Mucosa of rectum (tissue), 2 donors: ENCODE measurements around the gene SLC35G4.

Experiments
- H3K27ac ChIP-seq, 2 donors: one replicate each; pipeline ENCODE4 v1.7.0; 2013; ENCODE audit warnings: inconsistent platforms in 2 of 2, low read depth in 2 of 2, low read length in 2 of 2
- H3K27me3 ChIP-seq, 2 donors: one replicate each; pipeline ENCODE4 v1.7.0; 2013; ENCODE audit warnings: low read length in 2 of 2; ENCODE audit not compliant: control insufficient read depth in 2 of 2, insufficient read depth in 2 of 2
- H3K36me3 ChIP-seq, 2 donors: one replicate each; pipeline ENCODE4 v1.7.0; 2013; ENCODE audit warnings: low read length in 2 of 2; ENCODE audit not compliant: control insufficient read depth in 2 of 2, insufficient read depth in 2 of 2
- H3K4me1 ChIP-seq, 2 donors: one replicate each; pipeline ENCODE4 v1.7.0; 2013; ENCODE audit warnings: low read length in 2 of 2, mild to moderate bottlenecking in 1 of 2; ENCODE audit not compliant: control insufficient read depth in 2 of 2, insufficient read depth in 2 of 2
- H3K4me3 ChIP-seq, 2 donors: one replicate each; pipeline ENCODE4 v1.7.0; 2013; ENCODE audit warnings: low read length in 2 of 2
- H3K9ac ChIP-seq, 2 donors: one replicate each; pipeline ENCODE4 v1.7.0; 2013; ENCODE audit warnings: low read length in 2 of 2, low read depth in 1 of 2, mild to moderate bottlenecking in 1 of 2
- H3K9me3 ChIP-seq, 2 donors: one replicate each; pipeline ENCODE4 v1.7.0; 2013; ENCODE audit warnings: low read length in 2 of 2; ENCODE audit not compliant: control insufficient read depth in 2 of 2
- donor health status: healthy.
- donor health status: Normal muscosa, but diverticular disease.

SLC35G4 gene

DNA sequence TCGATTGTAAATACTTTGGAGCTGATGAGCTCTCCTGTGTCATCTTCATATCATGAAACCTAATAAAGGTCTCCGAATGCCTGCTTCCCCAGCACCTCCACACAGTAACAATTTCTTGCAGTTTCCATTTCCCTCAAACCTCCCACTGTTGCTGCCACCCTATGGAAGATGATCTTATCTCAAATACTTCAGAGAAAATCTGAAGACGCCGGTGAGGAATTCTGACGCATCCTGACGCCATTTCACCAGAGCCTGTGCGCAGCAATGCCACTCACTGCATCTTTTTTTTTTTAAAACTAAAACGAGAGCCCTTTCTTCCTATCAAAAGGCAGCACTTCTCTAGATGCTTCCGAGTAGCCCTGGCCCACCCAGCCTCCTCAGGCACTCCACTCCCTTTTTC, 47.8 kb downstream of the SLC35G4 start:
- H3K27ac ChIP-seq, result no peak overlapping the region
- no peaks in the 10 kb centered on the region for H3K9me3 ChIP-seq
- H3K27me3 ChIP-seq, result peaks cover 6 to 7% of the 10 kb centered on the region in 2 donors
- H3K4me1 ChIP-seq, result no peaks in the 10 kb centered on the region
- H3K9ac ChIP-seq, result no peak overlapping the region
- no peaks in the 10 kb centered on the region for H3K36me3 ChIP-seq
- H3K4me3 ChIP-seq, result no peak overlapping the region

GRCh38 chr18:11657554-11657953, 48.2 kb downstream of the SLC35G4 start:
- no peak overlapping the region for H3K27ac ChIP-seq
- no peak overlapping the region for H3K9ac ChIP-seq
- H3K27me3 ChIP-seq, result peaks cover 6 to 7% of the 10 kb centered on the region in 2 donors

GRCh38 chr18:11658019-11658418, 48.6 kb downstream of the SLC35G4 start:
- H3K36me3 ChIP-seq, result no peaks in the 10 kb centered on the region
- no peak overlapping the region for H3K27ac ChIP-seq
- H3K9ac ChIP-seq, result no peak overlapping the region
- H3K4me3 ChIP-seq, result no peak overlapping the region
- no peaks in the 10 kb centered on the region for H3K9me3 ChIP-seq
- no peaks in the 10 kb centered on the region for H3K4me1 ChIP-seq
- H3K27me3 ChIP-seq, result peaks cover 6 to 7% of the 10 kb centered on the region in 2 donors

More at GRCh38 chr18:11657554-11657953, 48.2 kb downstream of the SLC35G4 start:
- Histone ChIP-seq H3K4me1 (no peaks in the 10 kb centered on the region), H3K4me3 (no peak overlapping the region), H3K36me3 (no peaks in the 10 kb centered on the region), H3K9me3 (no peaks in the 10 kb centered on the region)

- Histone ChIP-seq H3K9me3 (no peaks in the 10 kb centered on the region), H3K4me3 (no peak overlapping the region), H3K27ac (no peak overlapping the region), H3K9ac (no peak overlapping the region), H3K36me3 (no peaks in the 10 kb centered on the region), H3K4me1 (no peaks in the 10 kb centered on the region), H3K27me3 (peaks cover 6 to 7% of the 10 kb centered on the region in 2 donors)
Observed at GRCh38 chr18:11658989-11659388, 49.6 kb downstream of the SLC35G4 start.
